B cell (primary cell): ENCODE data around the gene ANTXRL. TPM values are rescaled to one million over a fixed set of nuclear protein-coding genes. Genes with fewer than 3 reads are reported as not detected.

Experiments used
- ATAC-seq: fragments of 200-7000 bp; cut with Tn5 transposase; one replicate; pipeline ENCODE4 v1.10.0; 2021; ENCODE audit warnings: low read depth, mild to moderate bottlenecking, moderate number of reproducible peaks, moderate library complexity
- CTCF ChIA-PET: fragments of 350-600 bp; sonication (Branson Sonifier 250); formaldehyde crosslinking; loops from one replicate; lab custom pipeline; 2021; ENCODE audit warnings: antibody characterized with exemption, inconsistent platforms; lab: Charles Lee
- POLR2A ChIA-PET: fragments of 350-600 bp; sonication (Branson Sonifier 250); formaldehyde crosslinking; loops from one replicate; lab custom pipeline; 2021; ENCODE audit warnings: antibody characterized with exemption; lab: Charles Lee
- DNase-seq: peaks from one replicate; pipeline ENCODE4 v3.0.0; 2013
- H2AFZ ChIP-seq: 2 replicates; pipeline ENCODE4 v1.6.1; 2012; ENCODE audit warnings: mild to moderate bottlenecking, low read depth, low read length; ENCODE audit not compliant: insufficient read depth, poor library complexity, severe bottlenecking
- H3K27ac ChIP-seq, 2 donors: 1 replicate in 1 of 2; 2 replicates in 1 of 2; pipeline ENCODE4 v1.5.1; 2012 to 2013; ENCODE audit warnings: low read length in 2 of 2, mild to moderate bottlenecking in 2 of 2, moderate library complexity in 1 of 2
- H3K27me3 ChIP-seq, 4 experiments: fragments of 200-600 bp in 1 of 4; sonication (generic) in 1 of 4; replicated peaks in 1 of 4; 1 replicate in 2 of 4; 2 replicates in 2 of 4; pipeline versions ENCODE4 v1.6.1 to v1.7.0; 2013 to 2016; ENCODE audit warnings: low read length in 3 of 4, mild to moderate bottlenecking in 2 of 4, mixed read lengths in 1 of 4, moderate library complexity in 1 of 4; ENCODE audit not compliant: insufficient read depth in 4 of 4, control insufficient read depth in 3 of 4; ENCODE audit errors: control extremely low read depth in 1 of 4
- H3K36me3 ChIP-seq, 2 experiments: replicated peaks in 1 of 2; 1 replicate in 1 of 2; 2 replicates in 1 of 2; pipeline versions ENCODE4 v1.6.1 to v1.7.1; 2013; ENCODE audit warnings: low read length in 1 of 2; ENCODE audit not compliant: insufficient read depth in 2 of 2, control insufficient read depth in 1 of 2; ENCODE audit errors: control extremely low read depth in 1 of 2, extremely low read depth in 1 of 2
- H3K4me1 ChIP-seq, 2 donors: fragments of 200-600 bp in 1 of 2; sonication (generic) in 1 of 2; 1 replicate in 1 of 2; 2 replicates in 1 of 2; pipeline versions ENCODE4 v1.5.1 to v1.6.1; 2013 to 2017; ENCODE audit warnings: low read length in 2 of 2; ENCODE audit not compliant: control insufficient read depth in 2 of 2, insufficient read depth in 2 of 2
- H3K4me2 ChIP-seq: replicated peaks from 2 replicates; pipeline ENCODE3; 2012; ENCODE audit warnings: mild to moderate bottlenecking, low read depth, low read length; ENCODE audit not compliant: poor library complexity, severe bottlenecking
- H3K4me3 ChIP-seq, 5 experiments: fragments of 200-600 bp in 1 of 5; sonication (generic) in 1 of 5; 1 replicate in 3 of 5; 2 replicates in 2 of 5; pipeline versions ENCODE4 v1.5.1 to v1.7.0; 2011 to 2016; ENCODE audit warnings: low read length in 4 of 5, mild to moderate bottlenecking in 4 of 5, low read depth in 2 of 5, control low read depth in 1 of 5, moderate library complexity in 1 of 5; ENCODE audit not compliant: insufficient read depth in 1 of 5; ENCODE audit errors: control extremely low read depth in 1 of 5, extremely low read depth in 1 of 5
- H3K79me2 ChIP-seq: fragments of 200-600 bp; sonication (generic); one replicate; pipeline ENCODE4 v1.6.0; 2016; ENCODE audit warnings: low read length; ENCODE audit not compliant: control insufficient read depth, insufficient read depth
- H3K9ac ChIP-seq: fragments of 200-600 bp; sonication (generic); 2 replicates; pipeline ENCODE4 v1.6.1; 2017; ENCODE audit warnings: mild to moderate bottlenecking, low read length, moderate library complexity
- H3K9me3 ChIP-seq, 3 donors: one replicate each; pipeline versions ENCODE4 v1.6.1 to v1.7.1; 2013; ENCODE audit warnings: low read length in 2 of 3; ENCODE audit not compliant: control insufficient read depth in 2 of 3, insufficient read depth in 1 of 3; ENCODE audit errors: control extremely low read depth in 1 of 3
- H4K20me1 ChIP-seq: 2 replicates; pipeline ENCODE4 v1.6.0; 2012; ENCODE audit warnings: mild to moderate bottlenecking, low read length; ENCODE audit not compliant: insufficient read depth, control insufficient read depth, poor library complexity, severe bottlenecking
- H3K27ac Mint-ChIP-seq: one replicate; pipeline ENCODE4 v1.8.0; 2021; ENCODE audit warnings: mixed read lengths
- H3K27me3 Mint-ChIP-seq: one replicate; pipeline ENCODE4 v1.8.0; 2021; ENCODE audit warnings: mixed read lengths
- H3K4me1 Mint-ChIP-seq: one replicate; pipeline ENCODE4 v1.8.0; 2021; ENCODE audit warnings: mixed read lengths
- H3K4me3 Mint-ChIP-seq: one replicate; pipeline ENCODE4 v1.8.0; 2021; ENCODE audit warnings: mixed read lengths
- H3K9me3 Mint-ChIP-seq: one replicate; pipeline ENCODE4 v1.8.0; 2022; ENCODE audit warnings: mixed read lengths; ENCODE audit not compliant: insufficient read depth
- EZH2 ChIP-seq: IDR thresholded peaks from 2 replicates; pipeline ENCODE4 v1.6.1; 2012; ENCODE audit warnings: borderline replicate concordance, low read depth, mild to moderate bottlenecking, moderate library complexity, low read length; ENCODE audit not compliant: insufficient read depth, poor library complexity, severe bottlenecking
- WGBS: methylation state at CpG from one replicate; pipeline ENCODE4 v1.1.5; 2013; ENCODE audit warnings: missing lambda C conversion rate; ENCODE audit not compliant: insufficient coverage; 5-methylcytosine and 5-hydroxymethylcytosine counted together
- intact Hi-C: fragments of 100-400 bp; cut with micrococcal nuclease; formaldehyde crosslinking; loops from one replicate; pipeline ENCODE4 v1.10.0; 2022
- polyA plus RNA-seq: library from polyadenylated mRNA; depleted of rRNA; stranded (reverse); fragments of >200 nt; gene quantifications from 2 replicates; pipeline ENCODE4 v1.2.3, GENCODE V29; 2012
- total RNA-seq, 2 donors: library from RNA; stranded (reverse); fragments of 120-200 nt in 1 of 2; gene quantifications; 1 replicate in 1 of 2; 2 replicates in 1 of 2; pipeline versions ENCODE4 v1.2.3 to v1.2.4, GENCODE V29; 2013 to 2022
- TF ChIP-seq, protein P1 (sequence below): fragments of 200-600 bp; IDR thresholded peaks from one replicate; pipeline ENCODE4 v1.8.0; 2022; ENCODE audit warnings: antibody characterized with exemption, mild to moderate bottlenecking

The ANTXRL gene
- total and polyA plus RNA-seq, 2 donors (not counting 1 experiment from before 2014, with no cell fraction given) = not detected

DNA sequence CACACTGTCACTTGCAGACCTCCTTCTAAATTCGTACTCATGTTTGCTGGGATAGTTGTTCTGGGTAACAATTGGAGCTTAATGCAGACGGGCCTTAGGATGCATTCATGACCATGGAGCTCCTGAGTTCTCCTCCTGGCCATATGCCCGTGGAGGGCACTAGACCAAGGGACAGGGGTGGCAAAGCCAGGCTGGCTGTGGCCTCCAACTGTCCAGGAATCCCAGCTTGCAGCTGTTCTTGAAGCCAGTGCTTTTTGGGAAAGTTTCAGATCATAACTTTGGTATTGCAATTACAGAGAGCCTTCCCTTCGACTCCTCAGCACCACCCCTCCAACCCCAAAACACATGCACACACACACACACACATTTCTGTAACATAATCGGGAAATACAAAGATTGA lies 30.6 kb downstream of the ANTXRL start:
- Histone ChIP-seq H3K27ac (no peak overlapping the region), H3K4me1 (no peaks in the 10 kb centered on the region), H3K4me2 (no peak overlapping the region), H3K27me3 (no peaks in the 10 kb centered on the region), H3K9ac (no peak overlapping the region), H2AFZ (no peak overlapping the region), H4K20me1 (no peaks in the 10 kb centered on the region), H3K79me2 (no peaks in the 10 kb centered on the region), H3K9me3 (no peaks in the 10 kb centered on the region), H3K4me3 (no peak overlapping the region), H3K36me3 (no peaks in the 10 kb centered on the region)
- no peak overlapping the region for H3K4me3 Mint-ChIP-seq
- no peaks in the 10 kb centered on the region for H3K9me3 Mint-ChIP-seq
- no peaks in the 10 kb centered on the region for H3K4me1 Mint-ChIP-seq
- ATAC-seq = no peak
- no peak for DNase-seq
- TF ChIP-seq, protein P1, sequence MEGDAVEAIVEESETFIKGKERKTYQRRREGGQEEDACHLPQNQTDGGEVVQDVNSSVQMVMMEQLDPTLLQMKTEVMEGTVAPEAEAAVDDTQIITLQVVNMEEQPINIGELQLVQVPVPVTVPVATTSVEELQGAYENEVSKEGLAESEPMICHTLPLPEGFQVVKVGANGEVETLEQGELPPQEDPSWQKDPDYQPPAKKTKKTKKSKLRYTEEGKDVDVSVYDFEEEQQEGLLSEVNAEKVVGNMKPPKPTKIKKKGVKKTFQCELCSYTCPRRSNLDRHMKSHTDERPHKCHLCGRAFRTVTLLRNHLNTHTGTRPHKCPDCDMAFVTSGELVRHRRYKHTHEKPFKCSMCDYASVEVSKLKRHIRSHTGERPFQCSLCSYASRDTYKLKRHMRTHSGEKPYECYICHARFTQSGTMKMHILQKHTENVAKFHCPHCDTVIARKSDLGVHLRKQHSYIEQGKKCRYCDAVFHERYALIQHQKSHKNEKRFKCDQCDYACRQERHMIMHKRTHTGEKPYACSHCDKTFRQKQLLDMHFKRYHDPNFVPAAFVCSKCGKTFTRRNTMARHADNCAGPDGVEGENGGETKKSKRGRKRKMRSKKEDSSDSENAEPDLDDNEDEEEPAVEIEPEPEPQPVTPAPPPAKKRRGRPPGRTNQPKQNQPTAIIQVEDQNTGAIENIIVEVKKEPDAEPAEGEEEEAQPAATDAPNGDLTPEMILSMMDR = no peak
- no peak for TF ChIP-seq EZH2
- POLR2A ChIA-PET = no interaction called here
- 96% methylated on average over 3 of the region's 5 CpGs for WGBS
- no peak overlapping the region for H3K27ac Mint-ChIP-seq
- H3K27me3 Mint-ChIP-seq = peaks cover 11% of the 10 kb centered on the region
- CTCF ChIA-PET = no interaction called here
- intact Hi-C loops = no loop called here

DNA sequence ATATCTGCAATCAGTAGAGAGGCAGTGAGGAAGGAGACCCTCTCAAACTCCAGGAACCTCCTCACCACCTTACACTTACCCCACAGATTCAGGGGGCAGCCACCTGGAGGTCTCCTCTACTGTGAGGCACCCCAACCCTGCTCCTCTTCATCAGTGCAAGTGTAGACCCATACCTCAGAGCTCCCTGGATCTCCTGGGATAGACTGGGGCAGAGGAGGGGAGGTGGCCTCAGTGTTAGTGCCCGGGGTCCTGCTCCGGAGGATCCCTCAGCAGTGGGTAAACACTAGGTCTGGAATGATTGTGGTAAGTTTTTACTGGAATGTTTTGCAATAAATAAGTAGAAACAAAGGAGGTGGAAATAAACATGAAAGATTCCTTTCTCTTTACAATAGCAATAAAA lies 31.1 kb downstream of the ANTXRL start:
- Histone ChIP-seq H3K4me2 (no peak overlapping the region), H3K36me3 (no peaks in the 10 kb centered on the region), H2AFZ (no peak overlapping the region), H3K4me3 (no peak overlapping the region), H3K9ac (no peak overlapping the region), H3K27ac (no peak overlapping the region), H3K9me3 (no peaks in the 10 kb centered on the region), H3K79me2 (no peaks in the 10 kb centered on the region), H4K20me1 (no peaks in the 10 kb centered on the region), H3K27me3 (no peaks in the 10 kb centered on the region), H3K4me1 (no peaks in the 10 kb centered on the region)
- Mint-ChIP-seq H3K27ac (no peak overlapping the region), H3K4me1 (no peaks in the 10 kb centered on the region), H3K27me3 (peaks cover 11% of the 10 kb centered on the region), H3K4me3 (no peak overlapping the region), H3K9me3 (no peaks in the 10 kb centered on the region)
- no peak for ATAC-seq
- no peak for DNase-seq
- TF ChIP-seq, protein P1 = no peak
- TF ChIP-seq EZH2 = no peak
- ChIA-PET CTCF (no interaction called here), POLR2A (no interaction called here)
- 93% methylated on average over 2 of the region's 2 CpGs for WGBS
- intact Hi-C loops = no loop called here
